Motor neuron (in vitro differentiated cells): ENCODE measurements around the gene SPINK4. TPM values are rescaled to one million over a fixed set of nuclear protein-coding genes. Genes with fewer than 3 reads are reported as not detected.

ENCODE experiments used
- ATAC-seq, 8 experiments: fragments of 200-7000 bp; cut with Tn5 transposase; replicated peaks in 6 of 8; 2 replicates each; pipeline ENCODE4 v1.8.0; 2021; ENCODE audit warnings: mild to moderate bottlenecking in 8 of 8, moderate library complexity in 8 of 8
- H3K27ac ChIP-seq, 2 donors: fragments of 250-450 bp; sonication (Bioruptor Pico); 2 replicates each; pipeline ENCODE4 v1.9.0; 2021; ENCODE audit warnings: antibody characterized with exemption in 2 of 2, mild to moderate bottlenecking in 2 of 2, moderate library complexity in 1 of 2
- H3K4me1 ChIP-seq, 2 donors: fragments of 250-450 bp; sonication (Bioruptor Pico); replicated peaks in 1 of 2; 2 replicates each; pipeline ENCODE4 v1.6.1; 2021; ENCODE audit warnings: antibody characterized with exemption in 2 of 2, mild to moderate bottlenecking in 2 of 2, moderate library complexity in 1 of 2
- H3K4me3 ChIP-seq, 5 donors: fragments of 250-450 bp; sonication (Bioruptor Pico); 2 replicates each; pipeline ENCODE4 v1.9.0; 2021; ENCODE audit warnings: antibody characterized with exemption in 5 of 5, mild to moderate bottlenecking in 5 of 5, moderate library complexity in 4 of 5
- WGBS, 10 experiments: fragments of 450-650 bp; shearing (Covaris generic); methylation state at CpG; one replicate each; pipeline ENCODE4 v1.0.0; 2022; 5-methylcytosine and 5-hydroxymethylcytosine counted together
- in situ Hi-C, 9 experiments: fragments of 400-800 bp; cut with MboI; loops; one replicate each; pipeline ENCODE4 v1.15.0; 2021; ENCODE audit warnings: low sequenced_read_pairs in 9 of 9, low pct_unique_long_range_greater_than_20kb in 2 of 9; ENCODE audit not compliant: unreplicated experiment in 9 of 9
- total RNA-seq, 8 experiments: library from RNA; unstranded; fragments of 300-600 nt; gene quantifications; 2 replicates each; pipeline versions ENCODE4 v1.2.3 to v1.2.4, GENCODE V29; 2022

SPINK4 gene
- total RNA-seq, 8 experiments from 2014 or later, result not detected

GRCh38 chr9:33220681-33221567, 19.0 kb upstream of the SPINK4 start:
- Histone ChIP-seq H3K27ac (no peak overlapping the region), H3K4me3 (no peak overlapping the region), H3K4me1 (peaks cover 0 to 3% of the 10 kb centered on the region in 2 donors)
- 50 to 96% (median 91%) methylated on average over 2 to 7 of the region's 14 CpGs; no CpG with 5 or more reads in 3 of the 10 experiments for WGBS, 10 experiments
- no peak for ATAC-seq
- in situ Hi-C loops, result loop anchor here in 3 of 9 experiments (10.0 to 25.0 kb wide), 2 partner anchors 134 to 136 kb away; partner anchors contain the start of gene SMU1 (in 2 of the 3)

GRCh38 chr9:33221568-33221884, 18.4 kb upstream of the SPINK4 start:
- ATAC-seq, result no peak
- in situ Hi-C loops, result loop anchor here in 3 of 9 experiments (10.0 to 25.0 kb wide), 2 partner anchors 134 to 137 kb away; partner anchors contain the start of gene SMU1 (in 2 of the 3)
- no peak overlapping the region for H3K27ac ChIP-seq
- H3K4me3 ChIP-seq, result no peak overlapping the region
- WGBS, 10 experiments, result 76 to 82% (median 80%) methylated on average over 1 to 3 of the region's 3 CpGs; no CpG with 5 or more reads in 7 of the 10 experiments
- peaks cover 0 to 3% of the 10 kb centered on the region in 2 donors for H3K4me1 ChIP-seq

- no peak for ATAC-seq
- WGBS, 10 experiments, result 73 to 95% methylated on average over 3 of the region's 3 CpGs; no CpG with 5 or more reads in 8 of the 10 experiments
- Histone ChIP-seq H3K4me3 (no peak overlapping the region), H3K27ac (no peak overlapping the region), H3K4me1 (peaks cover 0 to 3% of the 10 kb centered on the region in 2 donors)
- in situ Hi-C loops, result loop anchor here in 3 of 9 experiments (10.0 to 25.0 kb wide), 2 partner anchors 135 to 137 kb away; partner anchors contain the start of gene SMU1 (in 2 of the 3)
These were observed 17.9 kb upstream of the SPINK4 start for GRCh38 chr9:33222031-33222430.

- in situ Hi-C loops, result loop anchor here in 3 of 9 experiments (10.0 to 25.0 kb wide), 2 partner anchors 136 to 139 kb away; partner anchors contain the start of gene SMU1 (in 2 of the 3)
- 14 to 100% (median 38%) methylated on average over 1 of the region's 1 CpG; no CpG with 5 or more reads in 2 of the 10 experiments for WGBS, 10 experiments
These were observed 16.3 kb upstream of the SPINK4 start for GRCh38 chr9:33223696-33224095.

GRCh38 chr9:33225319-33226147, 14.4 kb upstream of the SPINK4 start:
- 0 to 60% (median 25%) methylated on average over 2 to 6 of the region's 6 CpGs for WGBS, 10 experiments
- Histone ChIP-seq H3K4me1 (peaks cover 0 to 3% of the 10 kb centered on the region in 2 donors), H3K27ac (no peak overlapping the region), H3K4me3 (no peak overlapping the region)
- peak; percentile 32 to 73 (median 60) for ATAC-seq
- in situ Hi-C loops, result loop anchor here in 3 of 9 experiments (5.0 to 25.0 kb wide), 3 partner anchors 138 to 143 kb away; partner anchors contain the start of gene SMU1 (in 1 of the 3)

More at GRCh38 chr9:33223696-33224095, 16.3 kb upstream of the SPINK4 start:
- Histone ChIP-seq H3K27ac (no peak overlapping the region), H3K4me1 (peaks cover 0 to 3% of the 10 kb centered on the region in 2 donors), H3K4me3 (no peak overlapping the region)
- no peak for ATAC-seq

GRCh38 chr9:33227008-33227398, 13.0 kb upstream of the SPINK4 start:
- ATAC-seq, result no peak
- in situ Hi-C loops, result loop anchor here in 3 of 9 experiments (5.0 to 25.0 kb wide), 3 partner anchors 140 to 145 kb away; partner anchors contain the start of gene SMU1 (in 1 of the 3)
- 64 to 93% (median 90%) methylated on average over 1 to 10 of the region's 10 CpGs for WGBS, 10 experiments
- H3K4me1 ChIP-seq, result peaks cover 0 to 3% of the 10 kb centered on the region in 2 donors
- no peak overlapping the region for H3K4me3 ChIP-seq
- H3K27ac ChIP-seq, result no peak overlapping the region

GRCh38 chr9:33227741-33228140, 12.2 kb upstream of the SPINK4 start:
- WGBS, 10 experiments, result 20 to 100% (median 71%) methylated on average over 1 to 4 of the region's 8 CpGs; no CpG with 5 or more reads in 2 of the 10 experiments
- H3K4me3 ChIP-seq, result no peak overlapping the region
- peaks cover 0 to 3% of the 10 kb centered on the region in 2 donors for H3K4me1 ChIP-seq
- in situ Hi-C loops, result loop anchor here in 3 of 9 experiments (5.0 to 25.0 kb wide), 3 partner anchors 140 to 145 kb away; partner anchors contain the start of gene SMU1 (in 1 of the 3)
- no peak for ATAC-seq
- H3K27ac ChIP-seq, result no peak overlapping the region

- H3K27ac ChIP-seq, result no peak overlapping the region
- in situ Hi-C loops, result loop anchor here in 3 of 9 experiments (5.0 to 25.0 kb wide), 3 partner anchors 141 to 146 kb away; partner anchors contain the start of gene SMU1 (in 1 of the 3)
- 58 to 93% methylated on average over 2 of the region's 4 CpGs; no CpG with 5 or more reads in 8 of the 10 experiments for WGBS, 10 experiments
- H3K4me1 ChIP-seq, result peaks cover 0 to 3% of the 10 kb centered on the region in 2 donors
- ATAC-seq, result no peak
- no peak overlapping the region for H3K4me3 ChIP-seq
These were observed 11.4 kb upstream of the SPINK4 start for GRCh38 chr9:33228606-33229005.

GRCh38 chr9:33229359-33230114, 10.4 kb upstream of the SPINK4 start:
- Histone ChIP-seq H3K27ac (no peak overlapping the region), H3K4me3 (no peak overlapping the region), H3K4me1 (peaks cover 0 to 3% of the 10 kb centered on the region in 2 donors)
- in situ Hi-C loops, result loop anchor here in 4 of 9 experiments (5.0 to 25.0 kb wide), 4 partner anchors 142 to 155 kb away; partner anchors contain the start of gene SMU1 (in 2 of the 4)
- 20 to 100% (median 86%) methylated on average over 1 to 5 of the region's 9 CpGs; no CpG with 5 or more reads in 1 of the 10 experiments for WGBS, 10 experiments
- ATAC-seq, result no peak

- H3K4me3 ChIP-seq, result no peak overlapping the region
- in situ Hi-C loops, result loop anchor here in 2 of 9 experiments (10.0 to 25.0 kb wide), 2 partner anchors 144 to 156 kb away; partner anchors contain the start of gene SMU1 (in 2 of the 2)
- no peaks in the 10 kb centered on the region for H3K4me1 ChIP-seq
- no peak overlapping the region for H3K27ac ChIP-seq
- ATAC-seq, result no peak
- WGBS, 10 experiments, result 52 to 93% (median 81%) methylated on average over 2 to 12 of the region's 13 CpGs; no CpG with 5 or more reads in 1 of the 10 experiments
These were observed 9.0 kb upstream of the SPINK4 start for GRCh38 chr9:33230756-33231622.

- no peak overlapping the region for H3K27ac ChIP-seq
- no peak overlapping the region for H3K4me3 ChIP-seq
- in situ Hi-C loops, result loop anchor here in 2 of 9 experiments (10.0 to 25.0 kb wide), 2 partner anchors 144 to 157 kb away; partner anchors contain the start of gene SMU1 (in 2 of the 2)
- H3K4me1 ChIP-seq, result no peaks in the 10 kb centered on the region
- WGBS, 10 experiments, result 14 to 100% (median 63%) methylated on average over 1 to 2 of the region's 2 CpGs; no CpG with 5 or more reads in 2 of the 10 experiments
- ATAC-seq, result no peak
These were observed 8.4 kb upstream of the SPINK4 start for GRCh38 chr9:33231623-33231942.
